ENCODE measurements around the gene AGT. TPM values are rescaled to one million over a fixed set of nuclear protein-coding genes. Genes with fewer than 3 reads are reported as not detected.
"Not testable (repeated sequence)": the region's sequence is repeated elsewhere in the genome, so short reads cannot be mapped to it uniquely, and the experiment has no call there.

AGT gene
- total RNA-seq, 1 experiment from 2014 or later, result not detected

DNA sequence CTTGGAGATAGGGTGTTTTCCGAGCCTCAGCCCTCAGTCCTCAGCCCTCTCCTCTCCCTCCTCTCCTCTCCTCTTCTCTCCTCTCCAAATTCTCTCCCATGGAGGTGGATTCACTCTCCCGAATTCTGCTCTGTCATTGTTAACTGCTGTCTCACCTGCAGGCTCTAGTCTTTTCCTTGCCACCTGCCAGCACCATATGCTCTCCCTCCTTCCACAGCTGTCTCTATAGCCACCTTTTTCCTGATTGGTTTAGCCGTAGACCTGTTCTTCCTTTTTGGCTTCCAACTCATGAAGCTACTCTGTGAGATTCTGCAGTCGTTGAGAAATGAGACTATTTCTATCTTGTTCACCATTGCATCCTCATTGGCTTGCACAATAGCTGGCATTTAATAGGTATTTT lies 51.9 kb downstream of the AGT start:
- no peaks in the 10 kb centered on the region for H3F3A ChIP-seq (ENCODE audit: low read length, unreplicated experiment)
- no peak overlapping the region for H3K4me2 ChIP-seq (ENCODE audit: low read length)
- no peak overlapping the region for H2AFZ ChIP-seq (ENCODE audit: low read length)
- no peaks in the 10 kb centered on the region for H3K9me2 ChIP-seq (replicated peaks; ENCODE audit: low read length)
- no peak overlapping the region for H3K4me3 ChIP-seq (ENCODE audit: low read length)
- ATAC-seq, result no peak
- H3K9me3 ChIP-seq (ENCODE audit: low read length), result no peaks in the 10 kb centered on the region
- no peak overlapping the region for H3K9ac ChIP-seq (ENCODE audit: low read length)
- H3K4me1 ChIP-seq (ENCODE audit: insufficient read depth, low read length), result no peaks in the 10 kb centered on the region
- no peak overlapping the region for H3K27ac ChIP-seq (ENCODE audit: low read length)
- intact Hi-C loops (cut with micrococcal nuclease), result no loop called here
- BruUV-seq (replicated peaks), result no TSS peak
- CTCF ChIA-PET, result no interaction called here
- peaks cover 6% of the 10 kb centered on the region; the same call in 1 of the 2 replicates for H4K20me1 ChIP-seq (ENCODE audit: low read length)
- peaks cover 13% of the 10 kb centered on the region for H3K79me2 ChIP-seq (ENCODE audit: low read length)
- no peak for DNase-seq
- H3K27me3 ChIP-seq (ENCODE audit: low read length), result no peaks in the 10 kb centered on the region
- POLR2A ChIA-PET (ENCODE audit: unreplicated experiment), result interaction anchor here (0.6 to 0.7 kb wide), 2 partner anchors 16 to 140 kb away, joined by 3 read pairs; no protein-coding TSS in a partner anchor
- H3K36me3 ChIP-seq (ENCODE audit: low read depth, low read length), result peaks cover 59% of the 10 kb centered on the region
- TF ChIP-seq, protein P1, sequence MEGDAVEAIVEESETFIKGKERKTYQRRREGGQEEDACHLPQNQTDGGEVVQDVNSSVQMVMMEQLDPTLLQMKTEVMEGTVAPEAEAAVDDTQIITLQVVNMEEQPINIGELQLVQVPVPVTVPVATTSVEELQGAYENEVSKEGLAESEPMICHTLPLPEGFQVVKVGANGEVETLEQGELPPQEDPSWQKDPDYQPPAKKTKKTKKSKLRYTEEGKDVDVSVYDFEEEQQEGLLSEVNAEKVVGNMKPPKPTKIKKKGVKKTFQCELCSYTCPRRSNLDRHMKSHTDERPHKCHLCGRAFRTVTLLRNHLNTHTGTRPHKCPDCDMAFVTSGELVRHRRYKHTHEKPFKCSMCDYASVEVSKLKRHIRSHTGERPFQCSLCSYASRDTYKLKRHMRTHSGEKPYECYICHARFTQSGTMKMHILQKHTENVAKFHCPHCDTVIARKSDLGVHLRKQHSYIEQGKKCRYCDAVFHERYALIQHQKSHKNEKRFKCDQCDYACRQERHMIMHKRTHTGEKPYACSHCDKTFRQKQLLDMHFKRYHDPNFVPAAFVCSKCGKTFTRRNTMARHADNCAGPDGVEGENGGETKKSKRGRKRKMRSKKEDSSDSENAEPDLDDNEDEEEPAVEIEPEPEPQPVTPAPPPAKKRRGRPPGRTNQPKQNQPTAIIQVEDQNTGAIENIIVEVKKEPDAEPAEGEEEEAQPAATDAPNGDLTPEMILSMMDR (conservative IDR thresholded peaks at IDR 0.05; ENCODE audit: low read depth, low read length), result no peak
- TF ChIP-seq EZH2phosphoT487 (IDR thresholded peaks at IDR 0.05; ENCODE audit: borderline replicate concordance, low read length) (no peak), EZH2 (IDR thresholded peaks at IDR 0.05; ENCODE audit: low read length, unreplicated experiment) (no peak)

DNA sequence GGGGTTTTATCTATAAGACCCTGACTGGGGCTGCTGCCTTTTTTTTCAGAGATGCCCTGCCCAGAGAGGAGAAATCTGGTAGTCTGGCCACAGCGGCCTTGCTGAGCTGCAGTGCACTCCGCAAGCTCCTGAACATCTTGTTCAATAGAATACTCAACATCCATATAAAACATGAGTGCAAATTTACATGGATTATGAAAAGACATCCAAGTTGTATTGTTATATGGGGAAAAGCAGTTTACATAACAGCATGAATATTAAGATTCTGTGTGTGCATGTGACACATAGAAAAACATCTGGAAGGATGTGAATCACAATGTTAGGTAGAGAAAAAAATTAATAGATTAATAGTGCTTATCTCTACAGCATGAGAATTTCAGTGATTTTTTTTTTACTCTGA lies 55.2 kb downstream of the AGT start:
- intact Hi-C loops (cut with micrococcal nuclease), result no loop called here
- H3K4me1 ChIP-seq (ENCODE audit: insufficient read depth, low read length), result no peaks in the 10 kb centered on the region
- no peak for TF ChIP-seq EZH2phosphoT487 (IDR thresholded peaks at IDR 0.05; ENCODE audit: borderline replicate concordance, low read length)
- no peak for TF ChIP-seq EZH2 (IDR thresholded peaks at IDR 0.05; ENCODE audit: low read length, unreplicated experiment)
- TF ChIP-seq, protein P1 (conservative IDR thresholded peaks at IDR 0.05; ENCODE audit: low read depth, low read length), result no peak
- no peak overlapping the region for H3K9ac ChIP-seq (ENCODE audit: low read length)
- no peak for ATAC-seq
- H3K9me2 ChIP-seq (replicated peaks; ENCODE audit: low read length), result no peaks in the 10 kb centered on the region
- no TSS peak for BruUV-seq (replicated peaks)
- no peak overlapping the region for H2AFZ ChIP-seq (ENCODE audit: low read length)
- H4K20me1 ChIP-seq (ENCODE audit: low read length), result peaks cover 6% of the 10 kb centered on the region; the same call in 1 of the 2 replicates
- POLR2A ChIA-PET (ENCODE audit: unreplicated experiment), result no interaction called here
- H3F3A ChIP-seq (ENCODE audit: low read length, unreplicated experiment), result no peaks in the 10 kb centered on the region
- H3K79me2 ChIP-seq (ENCODE audit: low read length), result peaks cover 43% of the 10 kb centered on the region
- H3K27me3 ChIP-seq (ENCODE audit: low read length), result no peaks in the 10 kb centered on the region
- no peak overlapping the region for H3K4me2 ChIP-seq (ENCODE audit: low read length)
- no peak for DNase-seq
- CTCF ChIA-PET, result no interaction called here
- no peaks in the 10 kb centered on the region for H3K9me3 ChIP-seq (ENCODE audit: low read length)
- H3K27ac ChIP-seq (ENCODE audit: low read length), result no peak overlapping the region
- H3K36me3 ChIP-seq (ENCODE audit: low read depth, low read length), result peaks cover 31% of the 10 kb centered on the region
- no peak overlapping the region for H3K4me3 ChIP-seq (ENCODE audit: low read length)

DNA sequence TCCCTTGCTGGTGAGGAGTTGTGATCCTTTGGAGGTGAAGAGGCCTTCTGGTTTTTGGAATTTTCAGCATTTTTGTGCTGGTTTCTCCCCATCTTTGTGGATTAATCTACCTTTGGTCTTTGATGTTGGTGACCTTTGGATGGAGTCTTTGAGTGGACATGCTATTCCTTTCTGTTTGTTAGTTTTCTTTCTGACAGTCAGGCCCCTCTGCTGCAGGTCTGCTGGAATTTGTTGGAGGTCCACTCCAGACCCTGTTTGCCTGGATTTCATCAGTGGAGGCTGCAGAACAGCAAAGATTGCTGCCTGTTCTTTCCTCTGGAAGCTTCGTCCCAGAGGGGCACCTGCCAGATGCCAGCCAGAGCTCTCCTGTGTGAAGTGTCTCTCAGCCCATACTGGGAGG lies 55.8 kb downstream of the AGT start:
- H3K9me3 ChIP-seq (ENCODE audit: low read length); DNase-seq; ATAC-seq; H3K27ac ChIP-seq (ENCODE audit: low read length); intact Hi-C loops (cut with micrococcal nuclease); POLR2A ChIA-PET (ENCODE audit: unreplicated experiment); H4K20me1 ChIP-seq (ENCODE audit: low read length); H3K4me3 ChIP-seq (ENCODE audit: low read length); BruUV-seq (replicated peaks); H3K4me2 ChIP-seq (ENCODE audit: low read length); H3K27me3 ChIP-seq (ENCODE audit: low read length); H3K9me2 ChIP-seq (replicated peaks; ENCODE audit: low read length); H3K9ac ChIP-seq (ENCODE audit: low read length); H3K4me1 ChIP-seq (ENCODE audit: insufficient read depth, low read length); CTCF ChIA-PET; H3F3A ChIP-seq (ENCODE audit: low read length, unreplicated experiment); H2AFZ ChIP-seq (ENCODE audit: low read length): not testable (repeated sequence)
- peaks cover 49% of the 10 kb centered on the region for H3K79me2 ChIP-seq (ENCODE audit: low read length)
- H3K36me3 ChIP-seq (ENCODE audit: low read depth, low read length), result peaks cover 30% of the 10 kb centered on the region

DNA sequence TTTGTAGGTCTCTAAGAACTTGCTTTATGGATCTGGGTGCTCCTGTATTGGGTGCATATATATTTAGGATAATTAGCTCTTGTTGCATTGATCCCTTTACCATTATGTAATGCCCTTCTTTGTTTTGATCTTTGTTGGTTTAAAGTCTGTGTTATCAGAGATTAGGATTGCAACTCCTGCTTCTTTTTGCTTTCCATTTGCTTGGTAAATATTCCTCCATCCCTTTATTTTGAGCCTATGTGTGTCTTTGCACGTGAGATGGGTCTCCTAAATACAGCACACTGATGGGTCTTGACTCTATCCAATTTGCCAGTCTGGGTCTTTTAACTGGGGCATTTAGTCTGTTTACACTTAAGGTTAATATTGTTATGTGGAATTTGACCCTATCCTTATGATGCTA lies 57.2 kb downstream of the AGT start:
- H3F3A ChIP-seq (ENCODE audit: low read length, unreplicated experiment); H2AFZ ChIP-seq (ENCODE audit: low read length); POLR2A ChIA-PET (ENCODE audit: unreplicated experiment); H3K4me2 ChIP-seq (ENCODE audit: low read length); ATAC-seq; H3K4me1 ChIP-seq (ENCODE audit: insufficient read depth, low read length); H3K27me3 ChIP-seq (ENCODE audit: low read length); DNase-seq; H3K27ac ChIP-seq (ENCODE audit: low read length); intact Hi-C loops (cut with micrococcal nuclease); H3K9me3 ChIP-seq (ENCODE audit: low read length); BruUV-seq (replicated peaks); H3K4me3 ChIP-seq (ENCODE audit: low read length); H3K9me2 ChIP-seq (replicated peaks; ENCODE audit: low read length); H3K9ac ChIP-seq (ENCODE audit: low read length): not testable (repeated sequence)
- Histone ChIP-seq H4K20me1 (ENCODE audit: low read length) (peaks cover 16% of the 10 kb centered on the region; the same call in 1 of the 2 replicates), H3K36me3 (ENCODE audit: low read depth, low read length) (peaks cover 30% of the 10 kb centered on the region), H3K79me2 (ENCODE audit: low read length) (peaks cover 63% of the 10 kb centered on the region)
- CTCF ChIA-PET, result interaction anchor here (0.7 kb wide), 1 partner anchor 106 kb away, joined by 4 read pairs; no protein-coding TSS in a partner anchor

Data from PC-3 (cell line).